HEK293T (cell line): Measurements from ENCODE around the gene SPINK2.

Experiments used
- FOXM1 ChIP-seq: fragments of 450-650 bp; IDR thresholded peaks from 2 replicates; pipeline ENCODE4 v1.6.1; 2017; ENCODE audit warnings: mild to moderate bottlenecking, borderline replicate concordance
- L3MBTL2 ChIP-seq: fragments of 450-650 bp; conservative IDR thresholded peaks from 2 replicates; pipeline ENCODE4 v1.6.1; 2016; ENCODE audit warnings: mild to moderate bottlenecking
- SP1 ChIP-seq: fragments of 450-650 bp; IDR thresholded peaks from 2 replicates; pipeline ENCODE4 v1.6.1; 2017

DNA sequence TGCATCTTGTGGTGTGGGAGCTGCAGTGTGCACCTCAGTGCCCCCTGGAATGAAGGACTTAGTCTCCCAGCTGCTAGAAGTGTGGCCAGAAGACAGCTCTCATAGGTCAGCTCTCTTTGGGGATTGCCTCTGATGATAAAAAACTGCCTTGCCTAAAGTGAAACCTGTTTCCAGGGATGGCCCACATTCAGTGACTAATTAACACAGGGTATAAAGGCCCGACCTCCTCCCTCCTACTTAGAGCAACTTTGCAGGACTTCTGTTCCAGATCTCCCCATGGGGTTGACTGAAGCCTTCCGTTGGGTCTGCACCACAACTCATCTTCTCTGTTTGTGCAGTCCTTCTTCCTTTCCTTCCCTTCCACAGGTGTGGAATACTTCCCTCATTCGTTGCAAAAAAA is 53.2 kb downstream of the SPINK2 start:
- TF ChIP-seq SP1 (no peak), FOXM1 (no peak), L3MBTL2 (no peak)
